ENCODE results near the gene CHRD.

DNA sequence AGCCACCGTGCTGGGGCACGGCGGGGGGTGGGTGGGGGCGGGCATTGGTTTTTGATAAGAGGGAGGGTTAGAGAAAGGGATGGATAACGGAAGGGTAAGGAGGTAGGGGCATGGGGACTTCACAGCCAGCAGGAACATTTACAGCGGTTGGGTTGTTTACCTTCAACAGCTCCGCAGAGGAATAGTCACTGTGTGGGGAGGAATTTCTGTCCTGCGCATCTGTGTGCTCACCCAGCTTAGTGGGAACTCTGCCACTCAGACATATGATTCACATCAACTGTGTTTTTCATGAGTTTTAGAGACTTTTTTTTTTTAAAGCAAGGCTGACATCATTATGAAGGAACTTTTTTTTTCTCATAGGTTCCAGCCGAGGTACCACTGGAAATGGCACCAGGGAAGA lies 19.6 kb downstream of the CHRD start:
- TF ChIP-seq, protein P1, sequence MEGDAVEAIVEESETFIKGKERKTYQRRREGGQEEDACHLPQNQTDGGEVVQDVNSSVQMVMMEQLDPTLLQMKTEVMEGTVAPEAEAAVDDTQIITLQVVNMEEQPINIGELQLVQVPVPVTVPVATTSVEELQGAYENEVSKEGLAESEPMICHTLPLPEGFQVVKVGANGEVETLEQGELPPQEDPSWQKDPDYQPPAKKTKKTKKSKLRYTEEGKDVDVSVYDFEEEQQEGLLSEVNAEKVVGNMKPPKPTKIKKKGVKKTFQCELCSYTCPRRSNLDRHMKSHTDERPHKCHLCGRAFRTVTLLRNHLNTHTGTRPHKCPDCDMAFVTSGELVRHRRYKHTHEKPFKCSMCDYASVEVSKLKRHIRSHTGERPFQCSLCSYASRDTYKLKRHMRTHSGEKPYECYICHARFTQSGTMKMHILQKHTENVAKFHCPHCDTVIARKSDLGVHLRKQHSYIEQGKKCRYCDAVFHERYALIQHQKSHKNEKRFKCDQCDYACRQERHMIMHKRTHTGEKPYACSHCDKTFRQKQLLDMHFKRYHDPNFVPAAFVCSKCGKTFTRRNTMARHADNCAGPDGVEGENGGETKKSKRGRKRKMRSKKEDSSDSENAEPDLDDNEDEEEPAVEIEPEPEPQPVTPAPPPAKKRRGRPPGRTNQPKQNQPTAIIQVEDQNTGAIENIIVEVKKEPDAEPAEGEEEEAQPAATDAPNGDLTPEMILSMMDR (IDR thresholded peaks at IDR 0.05): no peak
- TF ChIP-seq ZNF396 (CRISPR knock-in tag; IDR thresholded peaks at IDR 0.05; ENCODE audit: borderline replicate concordance) (no peak), TEAD4 (CRISPR knock-in tag; IDR thresholded peaks at IDR 0.05) (no peak), TP53 (CRISPR knock-in tag; IDR thresholded peaks at IDR 0.05) (no peak)
- TF ChIP-seq, protein P2, sequence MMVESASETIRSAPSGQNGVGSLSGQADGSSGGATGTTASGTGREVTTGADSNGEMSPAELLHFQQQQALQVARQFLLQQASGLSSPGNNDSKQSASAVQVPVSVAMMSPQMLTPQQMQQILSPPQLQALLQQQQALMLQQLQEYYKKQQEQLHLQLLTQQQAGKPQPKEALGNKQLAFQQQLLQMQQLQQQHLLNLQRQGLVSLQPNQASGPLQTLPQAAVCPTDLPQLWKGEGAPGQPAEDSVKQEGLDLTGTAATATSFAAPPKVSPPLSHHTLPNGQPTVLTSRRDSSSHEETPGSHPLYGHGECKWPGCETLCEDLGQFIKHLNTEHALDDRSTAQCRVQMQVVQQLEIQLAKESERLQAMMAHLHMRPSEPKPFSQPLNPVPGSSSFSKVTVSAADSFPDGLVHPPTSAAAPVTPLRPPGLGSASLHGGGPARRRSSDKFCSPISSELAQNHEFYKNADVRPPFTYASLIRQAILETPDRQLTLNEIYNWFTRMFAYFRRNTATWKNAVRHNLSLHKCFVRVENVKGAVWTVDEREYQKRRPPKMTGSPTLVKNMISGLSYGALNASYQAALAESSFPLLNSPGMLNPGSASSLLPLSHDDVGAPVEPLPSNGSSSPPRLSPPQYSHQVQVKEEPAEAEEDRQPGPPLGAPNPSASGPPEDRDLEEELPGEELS (CRISPR knock-in tag; IDR thresholded peaks at IDR 0.05): no peak
